Measurements from ENCODE around the gene RXRA. TPM values are rescaled to one million over a fixed set of nuclear protein-coding genes. Genes with fewer than 3 reads are reported as not detected.
A peak's percentile ranks its signal among the peaks of the same experiment; 100 is the strongest.

RXRA gene
- total RNA-seq, 4 donors from 2014 or later, result 17.1 to 84.6 (median 24.0) TPM

DNA sequence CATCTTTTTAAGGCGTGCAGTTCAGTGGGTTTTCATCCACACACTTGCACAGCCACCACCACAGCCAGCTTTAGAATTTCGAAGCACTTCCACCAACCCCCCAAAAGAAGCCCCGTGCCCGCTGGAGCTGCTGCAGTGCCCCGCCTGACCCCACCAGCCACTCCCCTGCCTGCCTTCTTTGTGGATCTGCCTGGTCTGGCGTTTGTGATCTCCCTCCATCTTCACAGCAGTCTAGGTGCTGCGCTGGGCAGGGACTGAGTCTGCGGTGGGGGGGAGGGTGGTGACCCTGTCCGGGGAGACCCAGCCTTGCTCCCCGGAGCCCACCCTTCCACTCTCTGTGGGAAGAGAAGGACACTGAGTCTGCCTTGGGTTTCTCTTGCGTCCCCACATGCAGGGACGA is 40.8 kb downstream of the RXRA start:
- TF ChIP-seq POLR2A (IDR thresholded peaks at IDR 0.05), result no peak
- TF ChIP-seq, protein P1, sequence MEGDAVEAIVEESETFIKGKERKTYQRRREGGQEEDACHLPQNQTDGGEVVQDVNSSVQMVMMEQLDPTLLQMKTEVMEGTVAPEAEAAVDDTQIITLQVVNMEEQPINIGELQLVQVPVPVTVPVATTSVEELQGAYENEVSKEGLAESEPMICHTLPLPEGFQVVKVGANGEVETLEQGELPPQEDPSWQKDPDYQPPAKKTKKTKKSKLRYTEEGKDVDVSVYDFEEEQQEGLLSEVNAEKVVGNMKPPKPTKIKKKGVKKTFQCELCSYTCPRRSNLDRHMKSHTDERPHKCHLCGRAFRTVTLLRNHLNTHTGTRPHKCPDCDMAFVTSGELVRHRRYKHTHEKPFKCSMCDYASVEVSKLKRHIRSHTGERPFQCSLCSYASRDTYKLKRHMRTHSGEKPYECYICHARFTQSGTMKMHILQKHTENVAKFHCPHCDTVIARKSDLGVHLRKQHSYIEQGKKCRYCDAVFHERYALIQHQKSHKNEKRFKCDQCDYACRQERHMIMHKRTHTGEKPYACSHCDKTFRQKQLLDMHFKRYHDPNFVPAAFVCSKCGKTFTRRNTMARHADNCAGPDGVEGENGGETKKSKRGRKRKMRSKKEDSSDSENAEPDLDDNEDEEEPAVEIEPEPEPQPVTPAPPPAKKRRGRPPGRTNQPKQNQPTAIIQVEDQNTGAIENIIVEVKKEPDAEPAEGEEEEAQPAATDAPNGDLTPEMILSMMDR (IDR thresholded peaks at IDR 0.05), result no peak
- no peak overlapping the region for H3K4me3 ChIP-seq
- H3K36me3 ChIP-seq, result no peaks in the 10 kb centered on the region
- H3K27ac ChIP-seq, result peak overlapping the region; percentile 84 to 85
- no peaks in the 10 kb centered on the region for H3K9me3 ChIP-seq
- peaks cover 9 to 48% of the 10 kb centered on the region in 2 donors for H3K4me1 ChIP-seq
- no peaks in the 10 kb centered on the region for H3K27me3 ChIP-seq
- intact Hi-C loops (cut with DNase I; ENCODE audit: low total_unique reads), result no loop called here
- no peak for DNase-seq

GRCh38 chr9:134367791-134368490 is 41.7 kb downstream of the RXRA start:
- no peak for DNase-seq
- intact Hi-C loops (cut with DNase I; ENCODE audit: low total_unique reads), result no loop called here
- H3K36me3 ChIP-seq, result no peaks in the 10 kb centered on the region
- no peak for TF ChIP-seq POLR2A (IDR thresholded peaks at IDR 0.05)
- TF ChIP-seq, protein P1 (IDR thresholded peaks at IDR 0.05), result no peak
- no peaks in the 10 kb centered on the region for H3K27me3 ChIP-seq
- no peak overlapping the region for H3K4me3 ChIP-seq
- H3K27ac ChIP-seq, result peak overlapping the region; percentile 84 to 85
- H3K4me1 ChIP-seq, result peaks cover 11 to 54% of the 10 kb centered on the region in 2 donors
- no peaks in the 10 kb centered on the region for H3K9me3 ChIP-seq

DNA sequence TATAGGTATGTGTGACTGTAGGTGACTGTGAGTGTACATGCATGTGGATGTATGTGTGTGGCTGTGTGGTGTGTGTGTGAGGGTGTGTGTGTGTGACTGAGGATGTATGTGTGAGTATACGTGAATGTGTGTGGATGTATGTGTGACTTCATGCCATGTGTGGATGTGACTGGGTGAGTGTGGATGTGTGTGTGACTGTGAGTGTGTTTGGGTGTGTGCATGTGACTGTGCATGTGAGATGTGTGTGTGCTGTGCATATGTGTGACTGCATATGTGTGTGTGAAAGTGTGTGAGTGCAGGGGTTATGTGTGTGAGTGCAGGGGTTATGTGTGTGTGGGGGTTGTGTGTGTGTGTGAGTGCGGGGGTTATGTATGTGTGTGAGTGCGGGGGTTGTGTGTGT is 42.3 kb downstream of the RXRA start:
- Histone ChIP-seq H3K27ac (no peak overlapping the region), H3K4me3 (no peak overlapping the region), H3K36me3 (no peaks in the 10 kb centered on the region), H3K4me1 (peaks cover 13 to 60% of the 10 kb centered on the region in 2 donors), H3K27me3 (no peaks in the 10 kb centered on the region), H3K9me3 (no peaks in the 10 kb centered on the region)
- TF ChIP-seq, protein P1 (IDR thresholded peaks at IDR 0.05), result no peak
- no peak for TF ChIP-seq POLR2A (IDR thresholded peaks at IDR 0.05)
- no peak for DNase-seq
- intact Hi-C loops (cut with DNase I; ENCODE audit: low total_unique reads), result no loop called here

DNA sequence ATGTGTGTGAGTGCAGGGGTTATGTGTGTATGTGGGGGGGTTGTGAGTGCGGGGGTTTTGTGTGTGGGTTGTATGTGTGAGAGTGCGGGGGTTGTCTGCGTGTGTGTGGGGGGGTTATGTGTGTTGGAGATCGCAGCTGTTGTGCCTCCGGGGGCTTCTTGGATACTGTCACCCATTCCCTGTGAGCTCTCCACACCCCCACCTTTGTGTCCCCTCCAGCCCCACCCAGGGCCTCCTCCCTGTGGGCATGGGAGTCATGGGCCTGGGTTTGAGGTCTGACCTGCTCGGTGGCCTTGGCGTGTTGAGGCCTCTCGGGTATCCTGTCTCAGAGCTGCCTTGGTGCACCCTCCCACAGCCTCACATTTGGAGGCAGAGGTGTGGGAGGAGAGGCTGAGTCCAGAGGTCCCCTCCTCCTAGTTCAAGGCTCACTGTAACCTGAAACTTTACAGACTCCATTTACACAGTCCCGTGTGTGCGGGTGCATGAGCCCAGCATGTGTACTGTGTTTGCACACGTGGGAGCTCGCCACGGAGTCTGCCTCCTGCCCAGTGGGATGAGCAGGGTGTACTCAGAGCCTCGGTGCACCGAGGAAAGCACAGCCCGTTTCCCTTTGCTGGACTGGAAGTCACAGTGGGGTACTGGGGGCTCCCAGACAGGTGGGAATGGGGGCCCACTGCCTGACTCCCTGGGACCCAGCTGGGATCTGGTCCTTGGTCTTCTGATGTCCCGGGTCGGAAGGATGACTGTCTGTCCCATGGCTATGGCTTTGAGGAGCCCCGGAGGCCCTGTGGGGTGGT is 43.4 kb downstream of the RXRA start:
- no peak for DNase-seq
- intact Hi-C loops (cut with DNase I; ENCODE audit: low total_unique reads), result no loop called here
- Histone ChIP-seq H3K27ac (peak overlapping the region in 1 of 2 donors; percentile 0), H3K9me3 (no peaks in the 10 kb centered on the region), H3K27me3 (no peaks in the 10 kb centered on the region), H3K4me3 (no peak overlapping the region), H3K36me3 (no peaks in the 10 kb centered on the region), H3K4me1 (peaks cover 16 to 66% of the 10 kb centered on the region in 2 donors)
- no peak for TF ChIP-seq POLR2A (IDR thresholded peaks at IDR 0.05)

DNA sequence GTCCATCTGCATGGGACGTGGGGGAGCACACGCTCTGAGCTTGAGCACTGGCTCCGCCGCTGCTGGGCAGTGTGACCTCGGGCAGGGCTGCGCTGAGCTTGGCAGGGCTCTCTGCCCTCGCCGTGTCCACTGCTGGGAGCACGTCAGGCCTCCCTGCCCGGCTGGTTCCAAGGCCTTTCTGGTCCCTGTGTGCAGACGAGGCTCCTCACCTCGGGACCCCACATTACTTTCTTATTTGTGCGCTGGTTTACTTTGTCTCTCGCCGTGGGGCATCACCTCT is 43.9 kb downstream of the RXRA start:
- Histone ChIP-seq H3K27ac (peak overlapping the region in 1 of 2 donors; percentile 0), H3K27me3 (no peaks in the 10 kb centered on the region), H3K4me3 (no peak overlapping the region), H3K9me3 (no peaks in the 10 kb centered on the region), H3K4me1 (peaks cover 22 to 68% of the 10 kb centered on the region in 2 donors), H3K36me3 (no peaks in the 10 kb centered on the region)
- intact Hi-C loops (cut with DNase I; ENCODE audit: low total_unique reads), result no loop called here
- no peak for DNase-seq
- TF ChIP-seq, protein P1 (IDR thresholded peaks at IDR 0.05), result no peak
- TF ChIP-seq POLR2A (IDR thresholded peaks at IDR 0.05), result no peak
